HCT116 (cell line): Measurements from ENCODE around the gene PRDM12.

Experiments
- CEBPB ChIP-seq: IDR thresholded peaks from 2 replicates; pipeline ENCODE4 v1.6.1; 2012; ENCODE audit warnings: low read depth
- EGR1 ChIP-seq: IDR thresholded peaks from 2 replicates; pipeline ENCODE4 v1.6.1; 2012; ENCODE audit warnings: low read depth
- EZH2 ChIP-seq: fragments of 200-600 bp; sonication (generic); IDR thresholded peaks from 2 replicates; pipeline ENCODE4 v1.6.1; 2017; ENCODE audit warnings: antibody characterized with exemption, mixed run types
- EZH2phosphoT487 ChIP-seq: fragments of 200-600 bp; IDR thresholded peaks from 2 replicates; pipeline ENCODE4 v1.6.1; 2018; ENCODE audit warnings: antibody characterized with exemption, borderline replicate concordance
- JUND ChIP-seq: IDR thresholded peaks from 2 replicates; pipeline ENCODE4 v1.6.1; 2012
- POLR2A ChIP-seq: IDR thresholded peaks from 2 replicates; pipeline ENCODE4 v1.7.0; 2011; ENCODE audit warnings: borderline replicate concordance; ENCODE audit not compliant: insufficient read depth, insufficient read length; ENCODE audit errors: extremely low read depth
- POLR2AphosphoS5 ChIP-seq: IDR thresholded peaks from 2 replicates; pipeline ENCODE4 v1.6.1; 2011; ENCODE audit warnings: mild to moderate bottlenecking, low read depth, low read length, moderate library complexity
- RAD21 ChIP-seq: IDR thresholded peaks from 2 replicates; pipeline ENCODE4 v1.6.1; 2012; ENCODE audit warnings: low read depth, mild to moderate bottlenecking
- SP1 ChIP-seq: IDR thresholded peaks from 2 replicates; pipeline ENCODE4 v1.6.1; 2012; ENCODE audit warnings: low read depth
- TCF7L2 ChIP-seq: IDR thresholded peaks from 2 replicates; pipeline ENCODE4 v1.7.0; 2011; ENCODE audit warnings: borderline replicate concordance, inconsistent platforms; ENCODE audit not compliant: insufficient read depth, insufficient read length; ENCODE audit errors: extremely low read depth
- TF ChIP-seq, protein P1 (sequence below), 3 experiments: fragments of 200-600 bp in 1 of 3; sonication (generic) in 1 of 3; IDR thresholded peaks in 2 of 3; conservative IDR thresholded peaks in 1 of 3; 2 replicates each; pipeline ENCODE4 v1.5.1; 2012 to 2017; ENCODE audit warnings: low read depth in 2 of 3, low read length in 2 of 3, antibody characterized with exemption in 1 of 3, borderline replicate concordance in 1 of 3, control low read depth in 1 of 3, mild to moderate bottlenecking in 1 of 3, mixed read lengths in 1 of 3, mixed run types in 1 of 3, moderate library complexity in 1 of 3; ENCODE audit not compliant: insufficient read depth in 1 of 3
- TF ChIP-seq, protein P2 (sequence below): IDR thresholded peaks from 2 replicates; pipeline ENCODE4 v1.6.1; 2011; ENCODE audit warnings: mild to moderate bottlenecking, low read length, moderate library complexity; ENCODE audit not compliant: insufficient replicate concordance; ENCODE audit errors: extremely low read depth
- TF ChIP-seq, protein P3 (sequence below): IDR thresholded peaks from 2 replicates; pipeline ENCODE4 v1.6.1; 2012; ENCODE audit warnings: low read depth

DNA sequence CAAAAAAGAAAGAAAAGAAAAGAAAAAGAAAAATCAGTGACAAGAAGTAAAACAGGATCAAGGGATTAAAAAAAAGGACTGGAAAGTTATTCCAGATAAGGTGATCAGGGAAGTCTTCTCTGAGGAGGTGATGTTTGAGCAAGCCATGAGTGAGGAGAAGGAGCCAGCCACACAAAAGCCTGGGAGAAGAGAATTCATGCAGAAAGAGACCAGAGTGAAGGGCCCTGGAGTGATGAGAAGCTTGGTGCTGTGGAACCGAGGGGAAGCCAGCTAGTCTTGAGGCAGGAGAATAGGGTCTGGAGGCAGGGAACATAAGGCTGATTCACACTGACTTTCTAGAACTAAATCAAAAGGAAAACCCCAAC, 25.2 kb downstream of the PRDM12 start:
- no peak for TF ChIP-seq JUND
- TF ChIP-seq RAD21: no peak
- TF ChIP-seq, protein P1, sequence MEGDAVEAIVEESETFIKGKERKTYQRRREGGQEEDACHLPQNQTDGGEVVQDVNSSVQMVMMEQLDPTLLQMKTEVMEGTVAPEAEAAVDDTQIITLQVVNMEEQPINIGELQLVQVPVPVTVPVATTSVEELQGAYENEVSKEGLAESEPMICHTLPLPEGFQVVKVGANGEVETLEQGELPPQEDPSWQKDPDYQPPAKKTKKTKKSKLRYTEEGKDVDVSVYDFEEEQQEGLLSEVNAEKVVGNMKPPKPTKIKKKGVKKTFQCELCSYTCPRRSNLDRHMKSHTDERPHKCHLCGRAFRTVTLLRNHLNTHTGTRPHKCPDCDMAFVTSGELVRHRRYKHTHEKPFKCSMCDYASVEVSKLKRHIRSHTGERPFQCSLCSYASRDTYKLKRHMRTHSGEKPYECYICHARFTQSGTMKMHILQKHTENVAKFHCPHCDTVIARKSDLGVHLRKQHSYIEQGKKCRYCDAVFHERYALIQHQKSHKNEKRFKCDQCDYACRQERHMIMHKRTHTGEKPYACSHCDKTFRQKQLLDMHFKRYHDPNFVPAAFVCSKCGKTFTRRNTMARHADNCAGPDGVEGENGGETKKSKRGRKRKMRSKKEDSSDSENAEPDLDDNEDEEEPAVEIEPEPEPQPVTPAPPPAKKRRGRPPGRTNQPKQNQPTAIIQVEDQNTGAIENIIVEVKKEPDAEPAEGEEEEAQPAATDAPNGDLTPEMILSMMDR (IDR thresholded peaks at IDR 0.05 in 2 of 3, conservative IDR thresholded peaks at IDR 0.05 in 1 of 3; ENCODE audit: borderline replicate concordance in 1 of 3, insufficient read depth in 1 of 3, low read depth in 2 of 3, low read length in 2 of 3): no peak
- TF ChIP-seq EGR1: no peak
- TF ChIP-seq POLR2A: no peak
- TF ChIP-seq EZH2: no peak
- no peak for TF ChIP-seq CEBPB
- TF ChIP-seq, protein P2, sequence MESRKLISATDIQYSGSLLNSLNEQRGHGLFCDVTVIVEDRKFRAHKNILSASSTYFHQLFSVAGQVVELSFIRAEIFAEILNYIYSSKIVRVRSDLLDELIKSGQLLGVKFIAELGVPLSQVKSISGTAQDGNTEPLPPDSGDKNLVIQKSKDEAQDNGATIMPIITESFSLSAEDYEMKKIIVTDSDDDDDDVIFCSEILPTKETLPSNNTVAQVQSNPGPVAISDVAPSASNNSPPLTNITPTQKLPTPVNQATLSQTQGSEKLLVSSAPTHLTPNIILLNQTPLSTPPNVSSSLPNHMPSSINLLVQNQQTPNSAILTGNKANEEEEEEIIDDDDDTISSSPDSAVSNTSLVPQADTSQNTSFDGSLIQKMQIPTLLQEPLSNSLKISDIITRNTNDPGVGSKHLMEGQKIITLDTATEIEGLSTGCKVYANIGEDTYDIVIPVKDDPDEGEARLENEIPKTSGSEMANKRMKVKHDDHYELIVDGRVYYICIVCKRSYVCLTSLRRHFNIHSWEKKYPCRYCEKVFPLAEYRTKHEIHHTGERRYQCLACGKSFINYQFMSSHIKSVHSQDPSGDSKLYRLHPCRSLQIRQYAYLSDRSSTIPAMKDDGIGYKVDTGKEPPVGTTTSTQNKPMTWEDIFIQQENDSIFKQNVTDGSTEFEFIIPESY: no peak
- no peak for TF ChIP-seq SP1
- no peak for TF ChIP-seq TCF7L2
- no peak for TF ChIP-seq EZH2phosphoT487
- no peak for TF ChIP-seq POLR2AphosphoS5
- TF ChIP-seq, protein P3, sequence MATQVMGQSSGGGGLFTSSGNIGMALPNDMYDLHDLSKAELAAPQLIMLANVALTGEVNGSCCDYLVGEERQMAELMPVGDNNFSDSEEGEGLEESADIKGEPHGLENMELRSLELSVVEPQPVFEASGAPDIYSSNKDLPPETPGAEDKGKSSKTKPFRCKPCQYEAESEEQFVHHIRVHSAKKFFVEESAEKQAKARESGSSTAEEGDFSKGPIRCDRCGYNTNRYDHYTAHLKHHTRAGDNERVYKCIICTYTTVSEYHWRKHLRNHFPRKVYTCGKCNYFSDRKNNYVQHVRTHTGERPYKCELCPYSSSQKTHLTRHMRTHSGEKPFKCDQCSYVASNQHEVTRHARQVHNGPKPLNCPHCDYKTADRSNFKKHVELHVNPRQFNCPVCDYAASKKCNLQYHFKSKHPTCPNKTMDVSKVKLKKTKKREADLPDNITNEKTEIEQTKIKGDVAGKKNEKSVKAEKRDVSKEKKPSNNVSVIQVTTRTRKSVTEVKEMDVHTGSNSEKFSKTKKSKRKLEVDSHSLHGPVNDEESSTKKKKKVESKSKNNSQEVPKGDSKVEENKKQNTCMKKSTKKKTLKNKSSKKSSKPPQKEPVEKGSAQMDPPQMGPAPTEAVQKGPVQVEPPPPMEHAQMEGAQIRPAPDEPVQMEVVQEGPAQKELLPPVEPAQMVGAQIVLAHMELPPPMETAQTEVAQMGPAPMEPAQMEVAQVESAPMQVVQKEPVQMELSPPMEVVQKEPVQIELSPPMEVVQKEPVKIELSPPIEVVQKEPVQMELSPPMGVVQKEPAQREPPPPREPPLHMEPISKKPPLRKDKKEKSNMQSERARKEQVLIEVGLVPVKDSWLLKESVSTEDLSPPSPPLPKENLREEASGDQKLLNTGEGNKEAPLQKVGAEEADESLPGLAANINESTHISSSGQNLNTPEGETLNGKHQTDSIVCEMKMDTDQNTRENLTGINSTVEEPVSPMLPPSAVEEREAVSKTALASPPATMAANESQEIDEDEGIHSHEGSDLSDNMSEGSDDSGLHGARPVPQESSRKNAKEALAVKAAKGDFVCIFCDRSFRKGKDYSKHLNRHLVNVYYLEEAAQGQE: no peak
